GM12865 (cell line): ENCODE measurements around the gene COL23A1.

Source experiments
- DNase-seq: peaks from one replicate; pipeline ENCODE4 v3.0.0; 2010; ENCODE audit warnings: low read depth
- H3K4me3 ChIP-seq: 2 replicates; pipeline ENCODE4 v1.5.1; 2011; ENCODE audit warnings: mild to moderate bottlenecking, low read depth, low read length, control low read depth
- CTCF ChIP-seq: IDR thresholded peaks from 2 replicates; pipeline ENCODE4 v1.5.1; 2011; ENCODE audit warnings: low read length, control low read depth, low read depth, inconsistent platforms; ENCODE audit not compliant: insufficient read depth; ENCODE audit errors: missing control alignments

Gene COL23A1

GRCh38 chr5:178287091-178287790 is 303.0 kb downstream of the COL23A1 start:
- H3K4me3 ChIP-seq, result no peak overlapping the region
- no peak for TF ChIP-seq CTCF
- DNase-seq, result no peak

- H3K4me3 ChIP-seq, result no peak overlapping the region
- DNase-seq, result no peak
- no peak for TF ChIP-seq CTCF
Measured at GRCh38 chr5:178286226-178287090, 303.7 kb downstream of the COL23A1 start.

GRCh38 chr5:178285399-178286225 is 304.6 kb downstream of the COL23A1 start:
- no peak overlapping the region for H3K4me3 ChIP-seq
- TF ChIP-seq CTCF, result no peak
- DNase-seq, result no peak

GRCh38 chr5:178284996-178285395 is 305.2 kb downstream of the COL23A1 start:
- DNase-seq, result no peak
- TF ChIP-seq CTCF, result no peak
- no peak overlapping the region for H3K4me3 ChIP-seq

GRCh38 chr5:178284093-178284675 is 306.0 kb downstream of the COL23A1 start:
- TF ChIP-seq CTCF, result peak; percentile 76
- DNase-seq, result peak; percentile 62

GRCh38 chr5:178283520-178283919 is 306.7 kb downstream of the COL23A1 start:
- TF ChIP-seq CTCF, result no peak

More at GRCh38 chr5:178284093-178284675, 306.0 kb downstream of the COL23A1 start:
- no peak overlapping the region for H3K4me3 ChIP-seq

More at GRCh38 chr5:178283520-178283919, 306.7 kb downstream of the COL23A1 start:
- DNase-seq, result no peak
- H3K4me3 ChIP-seq, result no peak overlapping the region
